Heart left ventricle (tissue), 13 donors: ENCODE results near the gene SLC23A2.

Experiments used
- CTCF ChIP-seq, 12 donors: fragments of 200-600 bp; sonication (generic) in 4 of 12; IDR thresholded peaks; one replicate each; pipeline versions ENCODE4 v1.5.0 to v1.8.0; 2018 to 2022; ENCODE audit warnings: antibody characterized with exemption in 12 of 12, mild to moderate bottlenecking in 5 of 12
- POLR2A ChIP-seq, 2 donors: fragments of 450-650 bp; IDR thresholded peaks; one replicate each; pipeline ENCODE4 v1.6.1; 2017; ENCODE audit warnings: antibody characterized with exemption in 2 of 2, mild to moderate bottlenecking in 2 of 2, moderate library complexity in 2 of 2
- donor health status: ischemic (EF 13 %, LVEDD 7.1; RV severe dilation, severe dysfunction).
- donor health status: DM: no; HTN: yes; CAD: no.
- donor health status: DM: no; HTN: no; CAD: no.
- donor health status: ischemic (EF 25% LVEDD 6.9; RV normal size, moderate dysfunction).
- donor health status: ischemic (EF 25% LVEDD 5.7; RV mildly dilated, moderate dysfunction).
- donor health status: ischemic (EF 35%, LVEDD 5.7; RV mildly dilated, moderate dysfunction).
- donor health status: nonischemic (EF 11% LVEDD 7.7; RV severe dilation, severe dysfunction).
- donor health status: DM: yes; HTN: yes; CAD: no.
- donor health status: PGD.
- donor health status: ischemic (EF 29% LVEDD 5.4; RV normal size, mild dysfunction).
- donor health status: nonischemic (EF 23%, LVEDD 6.1; RV moderate dilation, normal function).

DNA sequence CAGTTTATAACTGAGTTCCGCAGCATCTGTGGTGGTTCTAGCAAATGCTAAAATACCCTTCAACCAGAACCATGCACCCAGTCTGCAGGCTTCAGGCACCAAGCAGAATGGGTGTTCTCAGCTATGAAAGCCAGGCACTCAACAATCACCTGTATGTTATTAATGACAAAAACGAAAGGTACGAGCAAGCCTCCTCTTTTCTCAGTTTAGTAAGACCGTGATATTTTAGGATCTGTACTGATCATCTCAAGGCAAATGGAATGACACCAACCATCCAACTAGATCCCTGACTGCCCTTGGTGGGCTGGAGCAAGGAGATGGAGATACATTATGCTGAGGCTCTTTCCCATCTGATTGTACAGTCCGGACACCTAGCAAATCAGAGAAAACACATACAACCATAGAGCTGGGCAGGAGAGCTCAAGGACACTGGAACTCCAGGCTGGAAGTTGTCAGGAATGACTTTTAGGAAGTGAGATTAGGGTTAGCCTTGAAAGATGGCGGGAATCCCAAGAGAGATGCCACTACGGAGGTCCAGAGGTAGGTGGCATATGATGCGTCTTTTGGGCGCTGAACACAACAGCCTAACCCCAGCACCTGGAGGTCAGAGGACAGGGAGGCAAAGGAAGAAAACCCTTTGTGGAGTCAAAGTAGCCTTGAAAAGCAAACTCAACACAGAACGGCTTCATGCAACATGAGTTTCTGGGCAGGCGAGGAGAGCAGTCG, 33.4 kb downstream of the SLC23A2 start:
- TF ChIP-seq CTCF (IDR thresholded peaks at IDR 0.05) (no peak), POLR2A (IDR thresholded peaks at IDR 0.05) (no peak)
